GM18519 (cell line): ENCODE results near the gene FAM162B.
"Not testable (repeated sequence)": the region's sequence is repeated elsewhere in the genome, so short reads cannot be mapped to it uniquely, and the experiment has no call there.

ENCODE experiments used
- ATAC-seq: cut with Tn5 transposase; IDR thresholded peaks from one replicate; pipeline ENCODE4 v1.9.1; 2021; ENCODE audit warnings: mild to moderate bottlenecking, moderate library complexity; ENCODE audit not compliant: unreplicated experiment, low FRiP score

Gene FAM162B

GRCh38 chr6:116730513-116730912, 35.0 kb downstream of the FAM162B start:
- no peak for ATAC-seq

- ATAC-seq, result no peak
Observed at GRCh38 chr6:116726947-116727346, 38.6 kb downstream of the FAM162B start.

GRCh38 chr6:116714761-116715160, 50.8 kb downstream of the FAM162B start:
- ATAC-seq, result no peak

GRCh38 chr6:116714296-116714695, 51.2 kb downstream of the FAM162B start:
- ATAC-seq, result no peak

GRCh38 chr6:116705917-116706316, 59.6 kb downstream of the FAM162B start:
- no peak for ATAC-seq

GRCh38 chr6:116703888-116704287, 61.6 kb downstream of the FAM162B start:
- ATAC-seq, result not testable (repeated sequence)
